HPDE6-E6E7 (cell line): ENCODE results near the gene ASB16.
"Not testable (repeated sequence)": the region's sequence is repeated elsewhere in the genome, so short reads cannot be mapped to it uniquely, and the experiment has no call there.

Experiments
- DNase-seq: peaks from one replicate; pipeline ENCODE4 v3.0.0; 2011; ENCODE audit warnings: missing footprints; ENCODE audit errors: extremely low spot score

The ASB16 gene

DNA sequence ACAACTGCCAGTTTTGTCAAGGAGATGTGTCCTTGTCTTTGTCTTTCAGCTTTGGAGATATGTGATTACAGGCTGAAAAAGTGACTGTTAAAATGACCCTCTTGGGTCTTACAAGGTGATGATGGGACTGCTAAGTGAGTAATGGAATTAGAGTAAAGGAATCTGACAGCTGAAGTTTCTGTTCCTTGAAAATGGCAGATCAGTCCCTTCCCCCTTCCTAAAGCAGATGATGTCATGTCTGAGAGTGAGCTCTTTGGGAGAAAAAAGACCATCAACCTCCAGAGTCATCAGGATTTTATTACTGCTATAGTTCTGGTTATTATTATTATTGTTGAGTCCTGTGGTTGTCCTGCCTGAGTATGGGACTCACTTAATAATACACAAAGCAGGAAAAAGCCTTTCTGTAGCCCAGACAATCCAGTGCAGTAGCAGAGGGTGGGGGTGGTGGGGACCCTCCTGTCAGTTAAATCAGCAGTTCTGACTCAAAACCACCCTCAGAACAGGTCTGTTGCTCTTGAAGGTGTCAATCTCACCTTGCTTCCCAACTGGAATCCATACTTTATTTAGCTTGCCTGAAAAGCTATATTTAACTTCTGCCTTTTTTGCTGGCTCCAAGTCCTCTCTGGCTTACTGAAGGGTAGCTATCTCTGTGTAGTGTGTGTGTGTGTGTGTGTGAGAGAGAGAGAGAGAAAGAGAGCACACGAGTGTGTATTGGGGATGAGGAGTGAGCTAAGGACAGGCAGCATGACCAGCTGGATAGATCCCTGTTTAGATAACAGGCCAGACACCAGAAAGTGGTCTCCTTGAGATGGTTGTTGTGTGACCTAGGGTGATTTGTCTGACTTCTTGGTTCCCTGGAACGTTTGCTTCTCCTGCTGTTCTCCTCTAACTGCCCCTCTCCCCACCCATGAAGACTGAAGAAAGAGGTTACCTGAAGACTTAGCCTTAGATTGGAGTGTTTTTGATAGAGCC is 23.8 kb upstream of the ASB16 start:
- DNase-seq, result no peak

DNA sequence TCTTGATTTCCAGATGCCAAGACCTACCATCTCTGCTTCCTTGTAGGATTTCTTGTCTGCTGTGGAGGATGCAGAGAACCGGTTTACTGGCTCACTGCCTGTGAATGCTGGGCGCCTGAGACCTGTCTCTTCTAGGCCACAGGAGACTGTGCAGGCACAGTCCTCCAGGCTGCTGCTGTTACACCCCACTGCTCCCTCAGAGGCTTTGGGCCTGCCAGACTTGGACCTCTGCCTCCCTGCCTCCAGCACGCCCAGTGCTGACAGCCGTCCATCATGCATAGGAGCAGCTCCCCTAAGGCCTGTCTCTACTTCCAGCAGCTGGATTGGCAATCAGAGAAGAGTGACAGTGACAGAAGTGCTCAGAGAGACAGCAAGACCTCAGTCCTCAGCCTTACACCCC is 22.7 kb upstream of the ASB16 start:
- no peak for DNase-seq

DNA sequence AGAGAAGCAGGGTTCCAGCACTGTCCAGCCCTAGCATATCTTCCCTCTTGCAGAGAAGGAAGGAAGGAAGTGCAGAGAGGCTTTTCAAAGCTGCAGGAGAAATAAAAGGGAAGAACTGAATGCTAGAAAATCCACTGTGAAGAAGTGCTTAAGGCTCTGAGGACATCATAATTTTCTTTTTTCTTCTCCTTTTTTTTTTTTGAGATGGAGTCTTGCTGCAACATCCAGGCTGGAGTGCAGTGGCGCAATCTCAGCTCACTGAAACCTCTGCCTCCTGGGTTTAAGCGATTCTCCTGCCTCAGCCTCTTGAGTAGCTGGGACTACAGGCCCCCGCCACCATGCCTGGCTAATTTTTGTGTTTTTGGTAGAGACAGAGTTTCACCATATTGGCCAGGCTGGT is 21.4 kb upstream of the ASB16 start:
- DNase-seq, result not testable (repeated sequence)

DNA sequence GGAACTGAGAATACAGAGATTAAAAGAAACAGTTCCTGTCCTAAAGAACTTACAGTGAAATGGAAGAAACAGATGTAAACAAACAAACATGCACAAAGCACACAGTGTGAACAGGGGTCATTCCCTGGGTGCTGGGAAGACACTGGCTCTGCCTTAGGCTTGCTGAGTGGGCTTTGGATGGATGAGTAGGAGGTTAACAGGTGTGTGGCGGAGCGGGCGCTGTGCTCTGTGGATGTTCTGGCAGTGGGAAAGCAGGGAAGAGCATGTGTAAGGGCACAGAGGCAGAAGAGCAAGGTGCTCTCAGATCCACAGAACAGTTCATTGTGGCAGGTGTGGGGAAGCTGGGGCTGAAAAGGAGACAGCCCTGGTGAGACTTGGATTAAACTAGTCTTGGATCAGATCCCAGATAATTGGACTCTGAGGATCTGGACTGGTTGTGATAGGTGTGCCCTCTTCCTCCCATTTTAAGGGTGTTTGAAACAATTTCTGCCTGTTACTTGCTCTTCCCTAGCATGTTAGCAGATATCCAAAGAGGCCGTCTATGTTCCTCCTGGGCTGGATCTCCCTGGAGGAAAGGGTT is 20.7 kb upstream of the ASB16 start:
- DNase-seq, result no peak

DNA sequence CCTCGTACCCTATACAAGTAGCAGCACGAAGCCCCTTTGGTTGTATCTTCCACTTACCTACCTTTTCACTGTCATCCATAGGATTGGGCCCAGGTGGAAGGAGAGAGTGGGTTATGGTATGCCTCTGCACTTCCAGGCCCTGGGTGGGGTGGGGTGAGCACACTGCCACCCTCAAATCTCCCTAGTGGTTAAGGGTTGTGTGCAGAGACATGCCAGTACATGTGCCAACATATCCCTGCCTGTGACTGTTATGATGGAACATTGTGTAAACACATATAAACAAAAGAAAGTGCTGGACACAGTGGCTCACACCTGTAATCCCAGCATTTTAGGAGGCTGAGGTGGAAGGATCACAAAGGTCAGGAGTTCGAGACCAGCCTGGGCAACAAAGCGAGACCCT is 17.6 kb upstream of the ASB16 start:
- DNase-seq, result peak; percentile 67

DNA sequence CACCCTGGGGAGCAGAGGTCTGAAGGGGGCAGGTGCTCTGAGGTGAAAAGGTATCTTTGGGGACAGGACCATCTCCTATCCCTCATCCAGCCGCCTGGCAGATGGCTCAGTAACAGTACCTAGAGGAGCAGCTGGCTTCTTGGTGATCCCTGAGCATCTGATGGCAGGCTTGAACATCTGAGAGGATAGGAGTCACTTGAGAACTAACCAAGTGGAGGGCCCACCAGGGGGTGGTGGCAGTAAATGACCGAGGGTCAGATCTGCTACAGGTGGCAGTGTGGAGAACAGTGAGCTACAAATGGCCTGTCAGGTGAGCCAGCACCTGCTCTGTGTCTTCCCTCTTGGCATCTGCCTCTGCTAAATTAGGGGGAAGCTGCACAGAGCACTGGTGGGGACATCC is 15.0 kb upstream of the ASB16 start:
- DNase-seq, result no peak

DNA sequence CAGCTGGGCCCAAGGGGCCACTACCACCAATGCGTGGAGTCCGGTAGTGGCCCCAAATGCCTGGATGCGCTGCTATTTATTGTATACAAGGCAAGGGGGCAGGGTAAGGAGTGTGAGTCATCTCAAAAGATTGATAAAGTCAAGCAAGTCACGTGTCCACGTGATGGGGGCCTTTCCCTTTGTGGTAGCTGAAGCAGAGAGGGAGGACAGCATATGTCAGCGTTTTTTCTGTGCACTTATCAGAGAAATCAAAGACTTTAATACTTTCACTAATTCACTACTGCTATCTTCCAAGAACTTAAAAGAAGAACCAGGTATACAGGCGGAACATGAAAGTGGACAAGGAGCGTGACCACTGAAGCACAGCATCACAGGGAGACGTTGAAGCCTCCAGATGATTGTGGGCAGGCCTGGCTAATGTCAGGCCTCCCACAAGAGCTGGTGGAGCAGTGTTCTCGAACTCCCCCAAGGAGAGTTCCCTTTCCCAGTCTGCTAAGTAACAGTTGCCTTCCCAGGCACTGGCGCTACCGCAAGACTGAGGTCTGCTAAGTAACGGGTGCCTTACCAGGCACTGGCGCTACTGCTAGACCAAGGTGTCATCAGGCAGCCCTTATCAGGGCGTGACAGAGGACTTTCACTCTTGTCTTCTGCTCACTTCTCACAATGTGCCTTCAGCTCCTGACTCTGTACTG is 10.8 kb upstream of the ASB16 start:
- DNase-seq, result no peak

DNA sequence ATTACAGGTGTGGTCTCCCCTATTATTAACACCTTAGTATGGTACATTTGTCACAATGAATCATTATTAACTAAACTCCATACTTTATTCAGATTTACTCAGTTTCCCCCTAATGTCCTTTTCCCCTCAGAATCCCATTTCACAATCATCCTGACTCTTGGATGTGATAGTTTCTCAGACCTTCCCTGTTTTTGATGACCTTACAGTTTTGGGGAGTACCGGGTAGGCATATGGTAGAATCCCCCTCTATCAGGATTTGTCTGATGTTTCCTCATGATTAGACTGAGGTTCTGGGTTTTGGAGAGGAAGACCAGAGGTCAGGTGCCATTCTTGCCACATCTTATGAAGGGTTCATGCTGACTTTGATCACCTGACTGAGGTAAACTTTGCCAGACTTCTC is 6.0 kb upstream of the ASB16 start:
- DNase-seq, result no peak

DNA sequence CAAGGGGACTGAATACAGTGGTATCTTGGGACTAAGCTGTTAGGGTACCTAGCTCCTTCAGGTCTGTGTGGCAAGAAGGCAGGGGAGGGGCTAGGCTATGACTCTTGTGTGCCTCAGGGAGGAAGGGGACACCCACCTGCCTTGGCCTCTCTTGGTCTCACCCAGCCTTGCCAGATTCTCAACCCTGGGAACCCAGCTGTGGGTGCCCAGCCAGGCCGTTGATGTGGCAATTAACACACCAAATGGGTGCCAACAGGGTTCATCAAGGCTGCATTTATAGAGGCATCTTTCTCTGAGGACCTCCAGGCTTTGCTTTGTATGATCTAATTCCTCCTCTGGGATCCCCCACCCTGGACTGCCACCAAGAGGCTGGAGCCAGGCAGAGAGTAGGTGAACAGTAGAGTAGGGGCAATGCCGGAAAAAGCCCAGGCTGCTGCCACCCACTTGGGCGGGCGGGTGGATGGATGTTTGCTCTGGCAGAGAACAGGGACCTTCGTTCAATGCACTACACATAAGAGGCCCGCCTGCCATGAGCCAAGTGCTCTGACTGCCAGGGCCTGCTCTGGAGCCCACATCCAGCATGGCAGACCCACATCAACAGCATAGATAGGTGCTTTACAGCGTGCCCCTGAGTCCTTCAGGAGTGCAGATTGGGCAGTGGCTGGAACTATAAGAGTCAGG is 3.2 kb upstream of the ASB16 start:
- DNase-seq, result no peak

DNA sequence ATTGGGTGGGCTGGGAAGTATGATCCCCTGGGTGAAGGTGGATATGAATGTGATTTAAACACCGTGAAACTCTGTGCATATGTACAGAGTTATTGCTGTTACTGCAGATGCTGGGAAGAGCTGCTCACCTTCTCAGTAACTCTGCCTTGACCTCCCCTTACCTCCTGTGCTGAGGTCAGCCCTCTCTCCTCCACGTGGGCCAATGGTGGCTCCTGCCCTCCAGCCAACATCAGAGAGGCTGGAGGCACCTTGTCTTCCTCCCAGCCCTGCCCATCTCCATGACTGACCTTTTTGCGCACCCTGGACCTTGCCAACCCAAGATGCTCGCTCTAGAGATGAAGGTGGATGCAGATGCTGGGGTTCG is 387 bp upstream of the ASB16 start:
- DNase-seq, result no peak

DNA sequence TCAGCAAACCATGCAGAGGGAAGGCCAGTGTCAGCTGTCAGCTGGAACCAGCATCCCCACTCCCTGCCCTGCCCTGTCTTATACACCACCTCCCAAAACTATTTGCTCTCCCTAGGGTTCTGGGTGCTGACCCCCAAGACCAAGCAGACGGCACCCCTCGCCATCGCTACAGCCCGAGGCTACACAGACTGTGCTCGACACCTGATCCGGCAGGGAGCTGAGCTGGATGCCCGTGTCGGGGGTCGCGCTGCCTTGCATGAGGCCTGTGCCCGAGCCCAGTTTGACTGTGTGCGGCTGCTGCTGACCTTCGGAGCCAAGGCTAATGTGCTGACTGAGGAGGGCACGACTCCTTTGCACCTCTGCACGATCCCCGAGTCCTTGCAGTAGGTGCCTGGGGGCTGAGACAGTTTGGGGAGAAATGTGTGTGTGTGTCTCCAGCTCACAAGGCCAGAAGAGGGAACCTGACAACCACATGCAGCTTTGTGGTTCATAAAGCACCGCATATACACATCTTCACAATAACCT is 1.5 kb downstream of the ASB16 start:
- no peak for DNase-seq

DNA sequence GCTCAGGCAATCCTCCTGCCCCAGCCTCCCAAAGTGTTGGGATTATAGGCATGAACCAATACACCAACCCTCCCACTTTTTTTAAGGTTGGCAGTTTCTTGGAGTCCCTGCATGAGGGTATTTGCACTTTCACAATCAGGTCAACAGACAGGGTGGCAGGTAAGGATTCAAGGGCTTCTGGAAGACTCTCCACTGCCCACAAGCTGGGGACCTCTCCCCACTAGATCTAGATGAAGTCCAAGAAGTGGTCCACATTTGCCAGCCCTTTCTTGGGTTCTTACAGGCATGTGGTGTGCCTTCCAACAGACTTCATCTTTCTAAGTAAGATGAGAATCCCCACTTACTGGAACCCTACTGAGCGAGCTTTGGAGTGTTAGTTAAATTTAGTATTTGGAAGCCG is 3.9 kb downstream of the ASB16 start:
- no peak for DNase-seq

DNA sequence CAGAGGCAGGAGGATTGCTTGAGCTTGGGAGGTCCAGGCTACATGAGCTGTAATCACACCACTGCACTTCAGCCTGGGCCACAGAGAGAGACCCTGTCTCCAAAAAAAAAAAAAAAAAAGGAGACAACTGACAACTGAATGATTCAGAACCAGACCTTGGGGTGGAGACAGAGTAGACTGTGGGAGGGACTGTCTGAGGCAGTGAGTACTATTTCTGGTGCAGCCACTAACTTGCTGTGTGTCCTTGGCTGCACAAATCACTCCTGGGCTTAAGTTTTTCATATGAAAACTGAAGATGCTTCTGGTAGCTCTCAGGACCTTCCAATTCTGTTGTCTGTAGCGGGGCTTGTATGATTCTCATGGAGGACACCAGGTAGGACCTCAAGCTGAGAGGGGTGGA is 5.8 kb downstream of the ASB16 start:
- DNase-seq, result no peak

DNA sequence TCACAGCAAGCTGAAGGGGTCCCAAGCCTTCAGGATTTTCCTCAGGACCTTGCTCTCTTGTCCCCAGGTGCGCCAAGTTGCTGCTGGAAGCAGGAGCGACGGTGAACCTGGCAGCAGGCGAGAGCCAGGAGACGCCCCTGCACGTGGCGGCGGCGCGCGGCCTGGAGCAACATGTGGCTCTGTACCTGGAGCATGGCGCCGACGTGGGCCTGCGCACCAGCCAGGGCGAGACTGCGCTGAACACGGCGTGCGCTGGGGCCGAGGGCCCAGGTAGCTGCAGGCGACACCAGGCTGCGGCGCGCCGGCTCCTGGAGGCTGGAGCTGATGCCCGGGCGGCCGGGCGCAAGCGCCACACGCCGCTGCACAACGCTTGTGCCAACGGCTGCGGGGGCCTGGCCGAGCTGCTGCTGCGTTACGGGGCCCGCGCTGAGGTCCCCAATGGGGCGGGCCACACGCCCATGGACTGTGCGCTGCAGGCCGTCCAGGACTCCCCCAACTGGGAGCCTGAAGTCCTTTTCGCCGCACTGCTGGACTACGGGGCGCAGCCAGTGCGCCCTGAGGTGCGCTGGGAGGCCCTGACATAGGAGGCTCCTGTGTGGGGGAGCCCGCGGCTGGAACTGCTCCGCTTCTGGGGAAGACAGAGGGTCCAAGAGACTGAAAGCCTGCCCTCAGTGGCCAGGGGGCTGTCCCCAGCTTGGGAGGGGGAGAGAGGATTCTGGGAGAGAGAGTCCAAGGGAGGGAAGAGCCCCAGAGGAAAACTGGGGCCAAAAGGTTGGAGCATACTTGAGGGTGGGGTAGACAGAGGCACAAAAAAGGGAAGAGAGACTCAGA is 6.4 kb downstream of the ASB16 start:
- DNase-seq, result no peak

DNA sequence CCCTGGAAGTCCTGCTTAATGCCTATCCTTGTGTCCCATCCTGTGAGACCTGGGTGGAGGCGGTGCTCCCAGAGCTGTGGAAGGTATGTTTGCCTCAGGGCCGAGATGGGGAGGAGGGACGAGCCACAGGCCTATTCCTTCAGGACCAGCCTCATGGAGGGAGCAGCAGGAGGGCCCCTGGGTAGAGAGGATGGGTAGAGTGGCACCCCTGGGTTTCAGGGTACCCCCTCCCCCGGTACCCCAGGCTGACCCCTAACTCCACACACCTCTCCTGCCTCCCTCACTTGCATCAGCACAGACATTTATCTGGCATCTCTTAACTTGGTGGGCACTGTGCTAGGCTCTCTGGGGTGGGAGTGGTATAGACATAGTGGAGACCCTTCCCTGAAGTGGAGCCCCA is 7.1 kb downstream of the ASB16 start:
- no peak for DNase-seq

DNA sequence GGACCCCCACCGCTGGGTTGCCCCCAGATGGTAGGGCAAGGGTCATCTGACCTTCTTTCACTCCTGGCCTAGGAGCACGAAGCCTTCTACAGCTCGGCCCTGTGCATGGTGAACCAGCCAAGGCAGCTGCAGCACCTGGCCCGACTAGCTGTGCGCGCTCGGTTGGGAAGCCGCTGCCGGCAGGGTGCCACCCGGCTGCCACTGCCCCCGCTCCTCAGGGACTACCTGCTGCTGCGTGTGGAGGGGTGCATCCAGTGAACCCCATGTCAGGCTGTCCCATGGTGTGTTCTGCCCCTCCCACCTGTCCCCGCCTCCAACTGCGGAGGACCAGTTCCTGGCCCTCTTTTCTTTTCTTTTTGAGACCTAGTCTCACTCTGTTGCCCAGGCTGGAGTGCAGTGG is 7.6 kb downstream of the ASB16 start:
- DNase-seq, result no peak

DNA sequence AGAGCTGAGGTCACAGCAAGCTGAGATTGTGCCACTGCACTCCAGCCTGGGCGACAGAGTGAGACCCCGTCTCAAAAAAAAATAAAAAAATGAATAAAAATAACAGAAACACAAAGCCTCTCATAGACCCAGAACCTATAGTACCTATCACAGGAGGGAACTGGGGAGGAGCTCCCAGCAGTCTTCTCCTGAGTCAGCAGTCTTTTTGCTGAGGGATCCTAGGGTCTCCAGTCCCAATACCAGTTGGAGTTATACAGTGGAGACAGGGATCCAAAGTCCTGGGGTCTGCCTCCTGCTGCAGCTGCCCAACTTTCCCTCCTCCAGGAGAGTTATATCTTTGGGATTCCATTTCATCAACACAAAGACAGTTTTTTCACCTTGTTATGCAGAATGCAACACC is 12.5 kb downstream of the ASB16 start:
- DNase-seq, result no peak

DNA sequence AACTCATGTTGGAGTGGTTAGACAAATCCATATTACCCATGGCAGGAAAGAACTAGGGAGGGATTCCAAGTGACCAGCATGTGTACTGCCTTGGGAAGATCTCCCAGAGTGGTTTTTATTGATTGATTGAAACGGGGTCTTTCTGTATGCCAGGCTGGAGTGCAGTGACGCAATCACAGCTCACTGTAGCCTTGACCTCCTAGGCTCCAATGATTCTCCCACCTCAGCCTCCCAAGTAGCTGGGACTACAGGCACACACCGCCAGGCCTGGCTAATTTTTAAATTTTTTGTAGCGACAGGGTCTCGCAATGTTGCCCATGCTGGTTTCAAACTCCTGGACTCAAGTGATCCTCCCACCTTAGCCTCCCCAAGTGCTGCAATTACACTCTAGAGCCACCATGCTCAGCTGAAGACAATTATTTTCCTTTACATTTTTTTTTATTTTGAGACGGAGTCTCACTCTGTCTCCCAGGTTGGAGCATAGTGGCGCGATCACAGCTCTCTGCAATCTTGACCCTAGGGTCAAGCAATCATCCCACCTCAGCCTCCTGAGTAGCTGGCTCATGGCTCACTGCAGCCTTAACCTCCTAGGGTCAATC is 13.8 kb downstream of the ASB16 start:
- no peak for DNase-seq

DNA sequence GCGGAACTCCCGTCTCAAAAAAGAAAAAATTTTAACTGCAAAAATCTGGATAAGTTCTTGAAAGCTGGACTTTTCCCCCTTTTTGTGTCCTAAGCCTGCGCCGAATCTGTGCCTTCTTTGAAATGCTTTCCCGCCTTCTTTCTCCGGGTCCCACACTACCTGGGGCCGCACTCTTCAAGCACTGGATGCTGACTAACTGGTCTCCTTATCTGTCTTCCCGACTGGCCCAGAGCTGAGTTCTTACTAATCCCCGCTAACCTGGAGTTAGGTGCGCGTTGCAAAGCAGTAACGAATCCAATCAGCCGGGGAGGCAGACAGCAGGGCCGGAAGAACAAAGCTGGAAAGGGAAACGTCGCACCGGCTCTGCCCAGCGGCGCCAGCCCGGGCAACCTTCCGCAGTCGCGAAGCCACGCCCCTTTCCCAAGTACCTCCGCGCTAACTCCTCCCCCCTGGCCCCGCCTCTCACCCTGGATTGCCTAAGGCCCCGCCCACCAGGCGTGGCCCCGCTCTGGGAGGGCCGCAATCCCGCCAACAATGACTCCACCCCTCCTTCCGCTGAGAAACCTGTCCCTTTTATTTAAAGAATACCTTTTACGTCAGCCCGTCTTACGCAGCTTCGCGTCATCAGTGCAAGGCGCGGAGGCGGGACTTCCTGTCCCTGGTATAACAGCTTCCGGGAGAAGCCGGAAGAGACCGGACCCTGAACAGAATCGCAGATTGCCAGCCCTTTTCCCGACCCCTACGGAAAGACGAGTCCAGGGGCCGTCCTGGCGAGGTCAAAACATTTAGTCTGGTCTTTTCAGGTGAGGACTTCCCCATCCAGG is 16.0 kb downstream of the ASB16 start, which contains the start of gene TMUB2:
TMUB2 (plus strand) TSS at position 666 of the 824 bp plus-strand sequence. CDS start 737 bp downstream, outside the sequence.
- peak; percentile 99 for DNase-seq
